OCI-LY1 (cell line): Measurements from ENCODE around the gene C3orf22.

Source experiments
- EZH2 ChIP-seq: fragments of 200-600 bp; sonication (generic), shearing (Covaris generic); IDR thresholded peaks from 2 replicates; pipeline ENCODE4 v1.8.0; 2017; ENCODE audit warnings: borderline replicate concordance, mixed run types, mild to moderate bottlenecking, antibody characterized with exemption, low read length, moderate library complexity, mixed read lengths
- TF ChIP-seq, protein P1 (sequence below): fragments of 200-600 bp; sonication (generic), shearing (Covaris generic); IDR thresholded peaks from 2 replicates; pipeline ENCODE4 v1.5.1; 2017; ENCODE audit warnings: mild to moderate bottlenecking, antibody characterized with exemption, low read length, moderate library complexity, mixed read lengths

DNA sequence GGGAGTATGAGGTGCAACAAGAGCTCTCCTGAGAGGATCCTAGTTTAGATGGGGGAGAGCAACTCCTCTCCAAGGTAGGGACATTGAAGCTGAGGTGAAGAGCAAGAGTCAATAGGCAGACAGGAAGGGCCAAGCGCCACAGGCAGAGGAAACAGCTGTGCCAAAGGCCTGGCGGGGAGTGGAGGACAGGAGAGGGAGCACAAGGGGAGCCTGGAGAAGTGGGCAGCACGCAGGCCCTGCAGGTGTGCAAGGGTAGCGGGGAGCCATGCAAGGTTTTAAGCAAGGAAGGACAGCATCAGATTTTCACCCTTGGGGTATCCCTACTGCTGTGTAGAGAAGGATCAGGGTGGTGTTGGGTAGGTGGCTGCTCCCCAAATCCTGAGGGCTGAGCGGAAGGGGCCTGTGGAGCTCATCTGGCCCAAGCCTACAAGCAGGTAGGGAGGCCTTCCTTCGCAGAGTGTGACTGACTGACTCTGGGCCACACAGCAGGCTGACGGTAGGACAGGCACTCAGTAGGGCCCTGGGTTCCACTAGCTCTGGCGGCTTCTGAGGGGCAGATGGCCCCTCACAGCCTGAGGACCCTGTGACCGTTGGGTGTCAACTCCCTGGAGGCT, 21.5 kb downstream of the C3orf22 start:
- TF ChIP-seq, protein P1, sequence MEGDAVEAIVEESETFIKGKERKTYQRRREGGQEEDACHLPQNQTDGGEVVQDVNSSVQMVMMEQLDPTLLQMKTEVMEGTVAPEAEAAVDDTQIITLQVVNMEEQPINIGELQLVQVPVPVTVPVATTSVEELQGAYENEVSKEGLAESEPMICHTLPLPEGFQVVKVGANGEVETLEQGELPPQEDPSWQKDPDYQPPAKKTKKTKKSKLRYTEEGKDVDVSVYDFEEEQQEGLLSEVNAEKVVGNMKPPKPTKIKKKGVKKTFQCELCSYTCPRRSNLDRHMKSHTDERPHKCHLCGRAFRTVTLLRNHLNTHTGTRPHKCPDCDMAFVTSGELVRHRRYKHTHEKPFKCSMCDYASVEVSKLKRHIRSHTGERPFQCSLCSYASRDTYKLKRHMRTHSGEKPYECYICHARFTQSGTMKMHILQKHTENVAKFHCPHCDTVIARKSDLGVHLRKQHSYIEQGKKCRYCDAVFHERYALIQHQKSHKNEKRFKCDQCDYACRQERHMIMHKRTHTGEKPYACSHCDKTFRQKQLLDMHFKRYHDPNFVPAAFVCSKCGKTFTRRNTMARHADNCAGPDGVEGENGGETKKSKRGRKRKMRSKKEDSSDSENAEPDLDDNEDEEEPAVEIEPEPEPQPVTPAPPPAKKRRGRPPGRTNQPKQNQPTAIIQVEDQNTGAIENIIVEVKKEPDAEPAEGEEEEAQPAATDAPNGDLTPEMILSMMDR: no peak
- no peak for TF ChIP-seq EZH2
